T1000 (cell line): ENCODE results near the gene FAM193A.
"Not testable (repeated sequence)": the region's sequence is repeated elsewhere in the genome, so short reads cannot be mapped to it uniquely, and the experiment has no call there.

Experiments
- DNase-seq: peaks from one replicate; lab custom pipeline; 2025; ENCODE audit warnings: mixed read lengths; lab: John Stamatoyannopoulos, UW

Gene FAM193A

DNA sequence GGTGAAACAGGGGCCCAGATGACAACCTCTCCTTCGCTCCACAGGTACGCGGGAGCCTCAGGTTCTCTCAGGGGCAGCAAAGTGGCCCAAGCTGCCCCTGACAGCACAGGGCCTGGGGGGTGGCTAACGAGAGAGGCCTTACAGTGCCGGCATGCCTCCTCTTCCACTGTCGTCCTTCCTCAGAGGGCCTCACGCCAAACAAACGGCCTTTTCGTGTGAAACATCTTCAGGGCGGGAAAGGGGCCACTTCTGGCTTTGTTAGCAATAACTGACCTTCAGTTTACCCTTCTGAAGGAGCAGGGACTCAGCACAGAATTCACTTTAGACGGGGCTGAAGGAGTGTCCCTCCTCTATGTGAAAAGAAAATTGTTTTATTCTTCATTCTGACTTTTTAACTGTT is 21.5 kb upstream of the FAM193A start:
- not testable (repeated sequence) for DNase-seq

DNA sequence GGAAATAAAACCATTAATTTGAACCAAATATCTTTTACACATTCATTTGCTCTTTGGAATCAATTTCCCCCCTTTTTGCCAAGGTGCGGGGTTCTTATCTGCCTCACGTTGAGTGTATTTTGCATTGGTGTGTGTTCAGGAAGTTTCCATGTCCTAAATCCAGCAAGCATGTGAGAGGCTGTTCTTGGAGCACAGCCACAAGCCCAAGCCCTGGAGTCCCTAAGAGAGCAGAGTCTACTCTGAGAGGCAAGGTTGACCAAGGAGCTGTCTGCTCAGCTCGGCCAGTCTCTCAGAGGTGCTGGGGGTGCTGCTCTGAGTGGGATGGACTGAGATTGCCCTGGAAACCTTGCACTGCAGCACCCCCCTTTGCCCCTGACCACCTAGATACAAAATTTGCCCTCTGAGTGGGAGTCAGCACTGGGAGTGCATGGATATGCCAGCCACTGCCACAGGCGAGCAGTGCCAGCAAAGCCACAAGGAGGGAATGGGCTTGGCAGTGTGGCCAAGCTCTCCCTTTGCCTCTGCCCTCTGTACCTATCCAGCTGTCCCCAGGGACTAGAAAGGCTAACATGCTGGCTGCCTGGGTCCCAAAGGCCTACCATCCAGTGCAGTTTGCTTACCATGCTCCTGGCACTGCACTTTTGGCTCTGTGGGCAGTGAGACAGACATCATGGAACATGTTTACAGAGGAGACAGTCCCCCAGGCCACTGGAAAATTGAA is 20.5 kb upstream of the FAM193A start:
- DNase-seq = no peak

DNA sequence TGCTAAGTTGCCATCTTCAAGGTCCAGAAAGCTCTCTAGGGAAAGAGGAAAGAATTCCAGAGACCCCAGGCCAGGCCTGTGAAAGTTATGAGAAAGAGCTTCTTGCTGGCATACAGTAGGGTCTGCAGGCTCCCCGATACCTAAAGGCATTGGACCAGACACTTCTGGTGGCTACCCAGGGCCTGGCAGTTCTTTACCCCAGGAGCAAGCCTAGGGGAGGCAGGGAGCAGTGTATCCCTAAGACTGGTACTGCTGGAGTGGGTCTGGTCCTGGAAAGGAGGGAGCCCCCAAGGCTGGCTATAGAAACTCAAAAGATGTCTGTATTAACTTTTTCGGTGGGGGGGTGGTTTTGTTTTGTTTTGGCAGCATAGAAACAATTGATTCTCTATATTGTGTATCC is 19.8 kb upstream of the FAM193A start:
- no peak for DNase-seq

DNA sequence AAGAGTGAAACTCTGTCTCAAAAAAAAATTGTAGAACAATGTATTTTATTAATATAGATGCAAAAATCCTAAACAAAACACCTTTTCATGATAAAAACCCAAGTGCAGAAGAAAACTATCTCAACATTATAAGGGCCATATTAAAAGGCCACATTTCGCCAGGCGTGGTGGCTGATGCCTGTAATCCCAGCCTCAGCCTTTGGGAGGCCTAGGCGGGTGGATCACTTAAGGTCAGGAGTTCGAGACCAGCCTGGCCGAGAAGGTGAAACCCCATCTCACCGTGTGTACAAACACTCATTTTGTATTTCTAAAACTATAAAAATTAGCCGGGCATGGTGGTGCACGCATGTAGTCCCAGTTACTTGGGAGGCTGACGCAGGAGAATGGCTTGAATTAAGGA is 9.9 kb upstream of the FAM193A start:
- no peak for DNase-seq

DNA sequence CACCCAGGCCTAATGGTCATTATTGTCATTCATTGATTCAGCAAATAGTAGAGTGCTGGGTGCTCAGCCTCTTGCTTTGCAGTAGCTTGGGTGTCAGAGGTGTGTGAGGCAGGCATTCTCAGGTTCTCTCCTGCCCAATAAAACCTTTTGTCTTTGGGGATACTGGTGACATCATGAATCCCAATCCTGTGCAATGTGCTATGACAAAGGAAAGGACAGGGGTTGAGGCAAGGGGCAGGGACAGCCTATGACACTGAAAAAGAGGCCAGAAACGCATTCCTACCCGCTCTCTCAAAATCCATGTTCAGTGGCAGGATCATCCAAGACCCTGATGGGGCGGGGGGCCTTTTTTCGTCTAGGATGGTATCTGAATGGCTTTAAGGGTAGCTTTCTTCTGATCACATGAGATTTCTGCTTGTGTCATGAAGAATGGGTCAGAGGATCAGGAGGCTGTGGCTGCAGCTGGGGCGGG is 1.5 kb upstream of the FAM193A start:
- no peak for DNase-seq

DNA sequence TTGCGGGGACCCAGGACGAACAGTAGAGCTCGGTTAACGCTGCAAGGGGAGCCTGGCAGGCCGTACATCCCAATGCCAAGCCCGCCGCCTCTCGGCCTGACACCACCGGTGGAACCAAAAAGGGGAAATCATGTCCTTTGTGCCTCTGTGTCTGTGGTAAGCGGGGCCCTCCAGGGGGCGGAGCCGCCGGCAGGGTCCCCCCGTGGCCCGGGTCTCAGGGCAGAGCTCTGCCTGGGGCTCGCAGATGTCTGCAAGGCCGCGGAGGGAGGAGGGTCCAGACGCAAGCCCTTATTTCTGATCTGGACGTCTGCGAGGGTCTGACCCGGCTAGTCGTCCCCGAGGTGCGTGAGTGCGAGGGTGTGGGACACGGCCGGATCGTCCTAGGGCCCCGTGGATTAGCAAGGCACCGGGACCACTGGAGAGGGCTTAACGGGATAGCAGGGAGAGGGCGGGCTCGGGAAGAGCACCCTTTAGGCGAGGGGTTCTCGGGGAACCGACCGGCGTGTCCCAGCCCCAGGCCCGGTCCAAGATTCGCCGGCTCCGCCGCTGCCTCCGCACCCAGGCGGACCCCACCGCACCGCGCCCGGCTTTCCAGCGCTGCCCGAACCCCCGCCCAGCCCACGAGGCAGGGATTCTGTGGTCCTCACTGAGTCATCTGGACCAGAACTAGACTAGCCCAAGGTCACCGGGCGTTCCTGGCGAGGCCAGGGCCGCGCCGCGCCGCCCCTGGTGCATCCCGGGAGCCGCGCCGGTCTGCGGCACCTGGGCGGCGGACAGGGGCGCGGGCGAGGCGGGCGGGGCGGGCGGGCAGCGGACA is 863 bp upstream of the FAM193A start:
- no peak for DNase-seq

DNA sequence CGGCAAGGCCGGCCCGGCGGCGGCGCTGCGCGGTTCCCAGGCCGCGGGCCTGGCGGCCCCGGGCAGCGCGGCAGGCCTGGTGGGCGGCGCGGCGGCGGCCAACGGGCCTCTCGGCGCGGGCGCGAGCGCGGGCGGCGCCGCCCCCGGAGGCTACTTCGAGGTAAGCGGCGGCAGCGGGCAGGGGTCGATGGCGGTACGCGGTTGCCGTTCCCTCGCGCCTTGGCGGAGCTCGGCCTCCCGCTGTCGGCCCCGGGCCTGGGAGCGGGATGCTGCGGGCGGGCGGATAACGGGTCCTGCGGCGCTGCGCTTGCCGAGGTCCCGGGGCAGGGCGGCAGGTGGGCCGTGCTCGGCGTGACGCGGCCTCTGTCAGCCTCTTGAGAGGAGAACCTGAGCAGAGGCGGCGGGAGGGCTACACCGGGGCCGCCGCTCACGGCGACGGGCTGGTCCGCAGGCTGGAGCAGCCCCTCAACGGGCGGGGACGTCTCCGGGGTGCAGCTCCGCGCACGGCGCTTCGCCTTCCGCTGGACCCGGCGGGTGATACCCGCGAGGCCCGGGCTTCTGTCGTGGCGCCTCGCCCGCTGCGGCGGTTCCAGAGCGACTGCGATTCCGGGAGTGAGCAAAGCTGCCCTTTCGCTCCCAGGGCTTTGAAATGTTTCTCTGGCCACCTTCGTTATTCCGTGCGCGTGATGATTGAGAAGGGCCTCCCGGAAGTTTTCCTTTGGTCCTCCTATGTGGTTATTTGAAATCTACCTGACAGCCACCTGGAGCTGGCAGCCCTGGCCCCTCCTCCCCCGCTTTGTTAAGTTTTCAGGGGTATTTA is 774 bp downstream of the FAM193A start:
- no peak for DNase-seq

DNA sequence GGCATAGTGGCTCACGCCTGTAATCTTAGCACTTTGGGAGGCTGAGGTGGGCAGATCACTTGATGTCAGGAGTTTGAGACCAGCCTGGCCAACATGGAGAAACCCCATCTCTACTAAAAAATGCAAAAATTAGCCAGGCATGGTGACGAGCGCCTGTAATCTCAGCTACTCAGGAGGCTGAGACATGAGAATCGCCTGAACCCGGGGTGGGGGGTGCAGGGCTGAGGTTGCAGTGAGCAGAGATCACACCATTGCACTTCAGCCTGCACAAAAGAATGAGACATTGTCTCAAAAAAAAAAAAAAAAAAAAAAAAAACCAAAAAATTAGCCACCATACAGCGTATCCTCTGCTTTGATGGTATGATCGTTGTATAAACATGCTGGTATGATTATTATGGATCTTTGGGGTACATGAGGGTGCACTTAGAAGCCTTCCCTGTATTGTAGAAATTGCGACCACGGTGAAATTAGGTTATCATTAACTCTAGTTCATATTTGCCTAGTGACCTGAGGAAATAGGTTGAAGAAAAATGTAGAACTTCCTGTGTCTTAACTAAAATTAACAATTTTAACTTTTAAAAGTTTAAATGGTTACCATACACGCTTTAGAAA is 7.2 kb downstream of the FAM193A start:
- not testable (repeated sequence) for DNase-seq

DNA sequence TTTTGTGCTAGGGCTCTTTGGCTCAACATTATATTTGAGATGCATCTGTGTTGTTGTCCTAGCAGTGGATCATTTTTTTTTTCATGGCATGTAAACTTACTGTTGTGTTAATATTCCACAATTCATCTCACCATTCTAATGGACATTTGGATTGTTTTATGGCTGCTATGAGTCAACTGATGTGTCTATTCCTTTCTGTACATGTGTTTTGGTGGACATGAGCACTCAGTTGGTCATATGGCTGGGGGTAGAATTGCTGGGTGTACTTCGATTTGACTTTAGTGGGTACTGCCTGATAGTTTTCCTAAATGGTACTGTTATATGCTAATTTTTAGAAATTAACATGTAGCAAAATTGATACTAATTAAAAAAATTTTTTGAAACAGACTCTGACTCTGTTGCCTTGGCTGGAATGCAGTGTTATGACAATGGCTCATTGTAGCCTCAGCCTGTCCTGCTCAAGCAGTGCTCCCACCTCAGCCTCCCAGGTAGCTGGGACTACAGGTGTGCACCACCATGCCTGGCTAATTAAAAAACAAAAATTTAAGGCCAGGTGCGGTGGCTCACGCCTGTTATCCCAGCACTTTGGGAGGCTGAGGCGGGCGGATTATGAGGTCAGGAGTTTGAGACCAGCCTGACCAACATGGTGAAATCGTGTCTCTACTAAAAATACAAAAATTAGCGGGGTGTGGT is 9.0 kb downstream of the FAM193A start:
- DNase-seq = no peak

DNA sequence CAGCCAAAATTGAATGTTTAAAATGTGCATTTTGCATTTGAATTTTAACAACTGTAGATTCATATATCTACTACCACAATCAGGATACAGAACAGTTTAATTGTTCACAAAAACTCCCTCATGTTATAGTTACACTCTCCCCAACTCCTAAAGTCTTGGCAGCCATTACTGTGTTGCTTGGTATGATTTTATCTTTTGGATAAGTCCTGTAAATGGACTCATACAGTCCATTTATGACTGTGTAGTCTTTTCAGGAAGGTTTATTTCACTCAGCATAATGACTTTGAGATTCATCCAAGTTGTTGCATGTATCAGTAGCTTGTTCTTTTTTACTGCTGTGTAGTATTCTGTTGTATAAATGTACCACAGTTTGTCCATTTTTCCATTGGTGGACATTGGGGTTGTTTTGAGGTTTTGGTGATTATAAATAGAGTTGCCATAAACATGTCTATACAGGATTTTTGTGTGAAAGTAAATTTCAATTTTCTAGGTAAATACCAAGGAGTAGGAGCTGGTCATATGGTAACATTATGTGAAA is 9.9 kb downstream of the FAM193A start:
- DNase-seq = no peak

DNA sequence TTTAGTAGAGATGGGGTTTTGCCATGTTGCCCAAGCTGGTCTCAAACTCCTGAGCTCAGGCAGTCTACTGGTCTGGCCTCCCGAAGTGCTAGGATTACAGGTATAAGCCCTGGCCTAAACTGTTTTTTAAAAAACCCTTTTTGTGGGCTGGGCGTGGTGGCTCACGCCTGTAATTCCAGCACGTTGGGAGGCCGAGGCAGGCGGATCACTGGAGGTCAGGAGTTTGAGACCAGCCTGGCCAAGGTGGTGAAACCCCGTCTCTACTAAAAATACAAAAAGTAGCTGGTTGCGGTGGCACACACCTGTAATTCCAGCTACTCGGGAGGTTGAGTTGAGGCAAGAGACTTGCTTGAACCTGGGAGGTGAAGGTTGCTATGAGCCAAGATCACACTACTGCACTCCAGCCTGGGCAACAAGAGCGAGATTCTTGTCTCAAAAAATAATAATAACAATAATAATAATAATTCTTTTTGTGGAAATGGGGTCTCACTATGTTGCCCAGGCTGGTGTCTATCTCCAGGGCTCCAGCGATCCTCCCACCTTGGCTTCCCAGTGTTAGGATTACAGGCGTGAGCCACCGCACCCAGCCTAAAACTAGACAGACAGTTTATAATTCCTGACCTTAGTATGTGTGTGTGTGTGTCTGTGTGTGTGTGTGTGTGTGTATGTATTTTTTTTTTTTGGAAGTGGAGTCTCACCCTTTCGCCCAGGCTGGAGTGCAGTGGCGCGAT is 10.7 kb downstream of the FAM193A start:
- DNase-seq = not testable (repeated sequence)

DNA sequence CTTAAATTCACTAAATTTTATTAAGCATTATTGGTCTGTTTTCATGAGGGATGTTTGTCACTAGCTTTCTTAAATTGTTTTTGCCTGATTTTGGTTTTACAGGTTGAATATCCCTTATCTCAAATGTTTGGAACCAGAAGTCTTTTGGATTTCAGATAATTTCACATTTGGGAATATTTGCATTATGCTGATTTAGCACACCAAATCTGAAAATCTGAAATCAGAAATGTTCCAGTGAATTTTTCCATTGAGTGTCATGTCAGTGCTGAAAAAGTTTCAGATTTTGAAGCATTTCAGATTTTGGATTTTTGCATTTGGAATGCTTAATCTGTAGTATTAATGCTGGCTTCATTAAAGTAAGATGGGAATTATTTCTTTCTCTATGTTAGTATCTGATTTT is 14.7 kb downstream of the FAM193A start:
- no peak for DNase-seq

DNA sequence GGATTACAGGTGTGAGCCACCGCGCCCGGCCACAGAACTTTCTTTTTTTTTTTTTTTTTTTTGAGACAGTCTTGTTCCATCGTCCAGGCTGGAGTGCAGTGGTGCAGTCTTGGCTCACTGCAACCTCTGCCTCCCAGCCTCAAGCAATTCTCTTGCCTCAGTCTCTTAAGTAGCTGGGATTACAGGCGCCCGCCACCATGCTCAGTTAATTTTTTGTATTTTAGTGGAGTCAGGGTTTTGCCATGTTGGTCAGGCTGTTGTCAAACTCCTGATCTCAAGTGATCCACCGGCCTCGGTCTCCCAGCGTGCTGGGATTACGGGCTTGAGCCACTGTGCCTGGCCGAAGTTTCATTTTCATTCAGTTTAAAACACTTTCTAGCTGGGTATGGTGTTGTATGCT is 16.4 kb downstream of the FAM193A start:
- DNase-seq = no peak

DNA sequence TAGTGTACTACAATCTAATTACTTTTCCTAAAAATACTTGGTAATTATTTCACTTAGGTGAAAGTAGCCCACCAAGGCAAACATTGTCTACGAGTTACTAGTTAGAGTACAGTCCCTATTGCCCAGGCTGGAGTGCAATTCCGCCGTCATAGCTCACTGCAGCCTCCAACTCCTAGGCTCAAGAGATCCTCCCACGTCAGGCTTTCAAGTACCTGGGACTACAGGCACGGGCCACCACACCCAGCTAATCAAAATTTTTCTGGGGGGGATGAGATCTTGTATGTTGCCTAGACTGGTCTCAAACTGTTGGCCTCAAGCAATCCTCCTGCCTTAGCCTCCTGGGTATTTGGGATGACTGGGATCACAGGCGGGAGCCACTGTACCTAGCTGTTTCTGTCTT is 21.9 kb downstream of the FAM193A start:
- no peak for DNase-seq

DNA sequence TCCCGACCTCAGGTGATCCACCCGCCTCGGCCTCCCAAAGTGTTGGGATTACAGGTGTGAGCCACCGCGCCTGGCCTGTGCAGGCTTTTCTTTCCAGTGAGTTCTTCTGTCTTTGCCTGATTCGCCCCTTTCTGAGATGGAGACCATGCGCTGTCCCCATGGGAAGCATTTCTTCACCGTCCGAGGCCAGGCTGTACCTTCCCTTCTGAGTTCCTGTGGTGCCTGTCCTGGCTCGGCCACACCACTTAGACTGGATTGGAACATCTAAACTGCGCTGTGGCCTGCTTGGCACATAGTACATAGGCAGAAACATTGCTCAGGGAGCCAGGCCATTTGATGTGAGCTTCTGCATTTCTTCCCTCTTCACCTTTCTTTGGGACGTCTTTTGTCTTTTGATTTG is 23.7 kb downstream of the FAM193A start:
- DNase-seq = no peak

DNA sequence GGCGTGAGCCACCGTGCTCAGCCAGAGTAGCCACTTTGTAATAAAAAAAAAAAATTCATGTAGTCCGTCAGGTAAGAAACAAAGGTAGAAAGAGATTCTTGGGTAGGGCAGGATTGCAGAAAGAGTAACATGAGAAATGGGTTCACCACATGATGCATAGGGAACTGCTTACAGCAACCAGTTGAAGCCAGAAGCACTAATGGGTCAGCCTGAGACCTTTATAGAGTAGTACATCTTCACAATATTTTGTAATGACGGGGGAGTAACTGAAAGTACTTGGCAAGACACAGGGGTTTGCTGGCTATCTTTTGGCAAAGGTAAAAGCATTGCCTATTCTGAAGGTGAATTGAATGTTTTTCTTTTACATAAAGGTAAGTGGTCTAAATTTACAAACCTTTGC is 29.1 kb downstream of the FAM193A start:
- DNase-seq = no peak

DNA sequence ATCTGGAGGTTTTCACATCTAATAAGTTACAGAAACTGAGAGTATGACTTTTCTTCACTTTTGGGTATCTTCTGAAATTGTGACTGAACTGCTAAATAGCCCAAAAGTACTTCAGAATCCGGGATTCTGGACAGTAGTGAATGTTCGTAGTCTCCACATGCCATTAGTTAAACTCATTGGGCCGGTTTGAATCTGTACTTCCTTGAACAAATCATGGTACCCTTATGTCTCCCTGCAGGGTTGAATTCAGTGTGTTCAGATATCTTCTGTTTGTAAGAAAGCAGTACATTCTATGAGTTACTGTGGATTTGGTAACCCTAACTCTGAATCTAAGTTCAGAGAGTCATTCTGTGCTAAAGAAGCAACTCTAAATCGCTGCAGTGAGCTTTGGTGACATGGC is 33.6 kb downstream of the FAM193A start:
- no peak for DNase-seq

DNA sequence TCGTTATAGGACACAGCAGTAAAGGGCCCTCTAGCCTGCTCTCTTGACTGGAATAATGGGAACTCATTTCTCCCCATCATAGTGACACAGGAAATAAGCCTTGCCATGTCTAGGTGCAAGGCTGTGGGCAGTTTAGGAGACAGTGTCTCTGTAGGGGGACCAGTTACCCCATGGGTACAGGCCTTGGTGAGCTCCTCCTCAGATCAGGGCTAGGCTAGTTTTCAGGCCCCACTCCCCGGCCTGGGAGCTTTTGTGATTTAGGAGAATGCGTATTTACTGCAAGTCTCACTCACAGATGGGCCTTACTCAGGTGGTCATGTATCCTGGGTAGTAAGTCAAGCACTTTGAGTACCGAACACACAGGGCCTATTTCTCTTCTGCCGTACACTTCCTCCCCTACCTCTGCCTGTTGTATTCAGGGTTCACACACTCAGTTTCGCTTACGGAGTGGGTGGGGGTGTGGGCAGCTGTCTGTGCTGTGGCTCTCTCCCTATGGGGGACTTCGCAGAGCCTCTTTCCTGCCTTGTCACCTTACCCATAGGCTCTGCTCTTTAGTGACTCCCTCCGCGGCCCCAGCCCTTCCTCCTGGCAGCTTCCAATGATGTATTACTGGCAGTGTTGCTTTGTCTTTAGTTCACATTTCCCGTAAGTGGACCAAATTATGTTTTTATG is 34.2 kb downstream of the FAM193A start:
- DNase-seq = no peak

DNA sequence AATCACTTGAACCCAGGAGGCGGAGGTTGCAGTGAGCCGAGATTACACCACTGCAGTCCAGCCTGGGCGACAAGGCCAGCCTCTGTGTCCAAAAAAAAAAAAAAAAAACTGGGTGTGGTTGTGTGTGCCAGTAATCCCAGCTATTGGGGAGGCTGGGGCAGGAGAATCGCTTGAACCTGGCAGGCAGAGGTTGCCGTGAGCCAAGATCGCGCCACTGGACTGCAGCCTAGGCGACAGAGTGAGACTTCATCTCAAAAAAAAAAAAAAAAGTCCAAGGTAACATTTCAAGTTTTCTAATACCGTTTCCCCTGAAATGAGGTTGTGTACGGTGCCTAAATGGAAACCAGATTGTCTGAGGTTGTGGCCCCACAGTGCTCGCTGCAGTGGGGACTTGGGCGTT is 35.6 kb downstream of the FAM193A start:
- DNase-seq = no peak

DNA sequence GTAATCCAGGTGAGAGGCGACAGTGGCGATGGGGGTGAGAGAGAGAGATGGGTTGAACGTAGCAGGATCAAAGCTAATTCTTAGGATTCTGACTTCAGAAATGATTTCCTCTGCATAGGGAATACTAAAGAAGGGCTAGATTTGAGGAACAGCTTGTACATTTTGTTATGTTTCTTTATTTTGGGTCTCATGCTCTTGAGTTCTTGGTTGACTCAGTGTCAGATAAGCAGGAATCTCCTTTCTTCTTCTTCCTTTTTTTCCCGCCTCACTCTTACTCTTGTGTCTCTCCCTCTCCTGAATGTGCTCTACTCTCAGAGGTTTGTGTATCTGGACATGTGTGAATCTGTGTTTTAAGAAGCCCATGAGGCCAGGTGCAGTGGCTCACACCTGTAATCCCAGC is 36.4 kb downstream of the FAM193A start:
- DNase-seq = no peak
